ENCODE measurements around the gene ZNF236. TPM values are rescaled to one million over a fixed set of nuclear protein-coding genes. Genes with fewer than 3 reads are reported as not detected.

ZNF236 gene
- total and polyA plus RNA-seq, 2 of the 8 experiments (the other 6 are each of a cell fraction or from before 2014, with no cell fraction given), result 6.7 to 14.5 TPM

DNA sequence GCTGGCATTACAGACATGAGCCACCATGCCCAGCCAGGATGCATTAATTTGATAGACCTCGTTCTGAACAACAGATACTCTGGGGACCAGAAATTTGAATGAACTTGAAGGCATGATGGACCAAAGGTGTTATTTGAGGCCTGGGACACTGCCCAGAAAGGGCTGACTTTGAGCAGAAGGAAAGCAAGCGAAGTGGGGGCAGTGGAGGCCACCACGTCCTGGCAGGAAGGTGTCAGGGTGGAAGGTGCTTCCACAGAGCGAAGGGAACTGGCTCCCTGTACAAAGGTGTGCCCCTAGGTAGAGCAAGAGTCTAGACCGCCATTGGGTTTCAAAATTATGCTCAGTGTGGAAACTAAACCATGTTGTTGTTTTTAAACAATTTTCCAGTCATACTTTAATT lies 23.9 kb downstream of the ZNF236 start:
- Histone ChIP-seq H3K18ac (ENCODE audit: extremely low read depth, low read length) (no peak overlapping the region; the same call in 1 of the 2 replicates), H3K23me2 (ENCODE audit: low read depth, low read length) (no peaks in the 10 kb centered on the region), H3K36me3 (ENCODE audit: control insufficient read depth in 2 of 4, insufficient read depth in 4 of 4, low read length in 3 of 4) (no peaks in the 10 kb centered on the region), H2AFZ (ENCODE audit: low read length) (no peak overlapping the region), H2AK5ac (ENCODE audit: low read depth, low read length) (no peak overlapping the region), H3K9me3 (ENCODE audit: insufficient read depth in 2 of 2, low read depth in 1 of 2, low read length in 1 of 2) (no peaks in the 10 kb centered on the region), H2BK120ac (replicated peaks; ENCODE audit: low read depth, low read length) (no peak overlapping the region), H3K27me3 (replicated peaks in 1 of 4; ENCODE audit: control insufficient read depth in 3 of 4, extremely low read depth in 1 of 4, insufficient read depth in 3 of 4, low read length in 3 of 4) (no peaks in the 10 kb centered on the region), H4K91ac (replicated peaks; ENCODE audit: insufficient read length, low read length) (no peak overlapping the region), H3K4ac (replicated peaks; ENCODE audit: insufficient read length, low read depth, low read length) (no peak overlapping the region), H3K79me1 (ENCODE audit: low read depth, low read length) (peaks cover 2% of the 10 kb centered on the region; the same call in 1 of the 2 replicates), H3K14ac (ENCODE audit: insufficient read length) (no peak overlapping the region), H3K9ac (replicated peaks in 1 of 4; ENCODE audit: extremely low read depth in 1 of 4, low read depth in 3 of 4, low read length in 3 of 4) (no peak overlapping the region), H2BK12ac (ENCODE audit: low read depth, low read length) (no peak overlapping the region), H3K56ac (replicated peaks; ENCODE audit: insufficient read length, low read depth, low read length) (no peak overlapping the region), H3K4me1 (replicated peaks in 1 of 4; ENCODE audit: control insufficient read depth in 3 of 4, insufficient read depth in 4 of 4, low read length in 3 of 4) (no peaks in the 10 kb centered on the region), H4K20me1 (replicated peaks in 1 of 2; ENCODE audit: control insufficient read depth in 1 of 2, insufficient read depth in 2 of 2, low read length in 2 of 2) (no peaks in the 10 kb centered on the region), H2BK15ac (ENCODE audit: low read length) (0 out of 2 replicates have a peak overlapping the region, but pooled peaks have one; percentile 81), H2BK20ac (ENCODE audit: low read length) (no peak overlapping the region), H4K5ac (ENCODE audit: insufficient read length, low read depth, low read length) (no peak overlapping the region), H3K4me2 (ENCODE audit: insufficient read depth in 1 of 2, low read depth in 2 of 2, low read length in 2 of 2) (no peak overlapping the region), H3K4me3 (ENCODE audit: extremely low read depth in 1 of 4, insufficient read depth in 2 of 4, low read depth in 3 of 4, low read length in 4 of 4) (no peak overlapping the region), H3K23ac (ENCODE audit: insufficient read length) (no peak overlapping the region), H2BK5ac (ENCODE audit: low read depth, low read length) (no peak overlapping the region), H3K79me2 (ENCODE audit: control insufficient read depth in 1 of 2, insufficient read depth in 2 of 2, low read length in 2 of 2) (peaks cover 0 to 17% of the 10 kb centered on the region in 2 experiments; a peak in 2 of 4 replicates), H4K8ac (ENCODE audit: extremely low read depth, insufficient read depth, low read length) (no peak overlapping the region), H3K27ac (ENCODE audit: low read depth, low read length) (no peak overlapping the region)
- POLR2A ChIA-PET (ENCODE audit: partially characterized antibody), result no interaction called here
- 93% methylated on average over 5 of the region's 5 CpGs; no CpG with 5 or more reads in 1 of the 2 experiments for WGBS, 2 experiments (ENCODE audit: extremely low coverage in 1 of 2, insufficient coverage in 1 of 2, insufficient read length in 1 of 2, insufficient replicate concordance in 2 of 2, low coverage in 1 of 2, low lambda C conversion rate in 2 of 2, missing lambda C conversion rate in 1 of 2)
- FAIRE-seq (no peak), DNase-seq (ENCODE audit: low read depth in 1 of 2, low spot score in 2 of 2) (no peak)
- TF ChIP-seq JUND (IDR thresholded peaks at IDR 0.05; ENCODE audit: low read length) (no peak), BRCA1 (IDR thresholded peaks at IDR 0.05; ENCODE audit: low read depth, low read length) (no peak), CBX5 (IDR thresholded peaks at IDR 0.05; ENCODE audit: low read depth, low read length) (no peak)
- CTCF ChIA-PET (ENCODE audit: partially characterized antibody), result interaction anchor here (1.0 to 1.4 kb wide), 3 partner anchors 28 to 40 kb away, joined by 3 to 6 read pairs (median 3); no protein-coding TSS in a partner anchor

Data from H1 (cell line).